Erythroblast (primary cell): Measurements from ENCODE around the gene CDT1.

Source experiments
- GATA1 ChIP-seq: IDR thresholded peaks from 2 replicates; pipeline ENCODE4 v1.6.1; 2011; ENCODE audit warnings: low read depth, mild to moderate bottlenecking, control low read depth, low read length, moderate library complexity
- POLR2A ChIP-seq: IDR thresholded peaks from 2 replicates; pipeline ENCODE4 v1.6.1; 2011; ENCODE audit warnings: mild to moderate bottlenecking, low read length

GRCh38 chr16:88822281-88823040, 18.9 kb downstream of the CDT1 start:
- TF ChIP-seq POLR2A (no peak), GATA1 (no peak)
